ENCODE data around the gene TRAPPC12.
"Not testable (repeated sequence)": the region's sequence is repeated elsewhere in the genome, so short reads cannot be mapped to it uniquely, and the experiment has no call there.

Gene TRAPPC12

DNA sequence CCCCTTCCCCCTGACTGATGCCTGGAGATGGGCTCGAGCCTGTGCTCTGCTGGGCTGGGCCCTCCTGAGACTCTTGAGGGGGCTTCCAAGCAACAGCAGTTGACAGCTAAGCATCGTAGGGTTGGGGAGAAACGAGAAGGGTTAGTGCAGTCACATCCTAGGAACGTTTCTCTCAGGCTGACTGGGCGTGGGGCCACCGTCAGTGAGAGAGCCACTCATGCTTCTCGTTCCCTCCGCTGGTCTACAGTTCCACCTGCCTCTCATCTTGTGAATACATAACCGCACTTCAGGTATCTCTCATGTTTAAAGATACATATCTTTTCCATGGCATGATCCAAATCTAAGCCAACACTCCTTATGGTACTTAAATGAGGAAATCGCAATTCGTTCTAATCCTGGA lies 66.4 kb downstream of the TRAPPC12 start:
- peaks cover 18 to 81% of the 10 kb centered on the region in 2 donors for H3K36me3 ChIP-seq (replicated peaks in 1 of 2; ENCODE audit: control insufficient read depth in 2 of 2, insufficient read depth in 2 of 2, low read length in 2 of 2)
- no peaks in the 10 kb centered on the region for H3K27me3 ChIP-seq (ENCODE audit: control insufficient read depth in 3 of 3, insufficient read depth in 3 of 3, low read depth in 1 of 3, low read length in 3 of 3)
- no peak overlapping the region for H2BK12ac ChIP-seq (ENCODE audit: low read length)
- H4K8ac ChIP-seq (ENCODE audit: low read depth, low read length), result no peak overlapping the region
- H3K4ac ChIP-seq (ENCODE audit: low read length), result no peak overlapping the region
- no peak overlapping the region for H3K9ac ChIP-seq (ENCODE audit: low read depth, low read length, poor library complexity)
- H2BK15ac ChIP-seq (ENCODE audit: low read length), result no peak overlapping the region
- no peak overlapping the region for H3K23ac ChIP-seq (ENCODE audit: low read depth, low read length, poor library complexity)
- DNase-seq (ENCODE audit: low spot score), result no peak
- no peak overlapping the region for H3K18ac ChIP-seq (ENCODE audit: low read length)
- no peak overlapping the region for H3K14ac ChIP-seq (ENCODE audit: low read length)
- no peak overlapping the region for H2BK5ac ChIP-seq (ENCODE audit: low read length)
- no CpG with 5 or more reads among the region's 11 CpGs for WGBS, 2 donors (ENCODE audit: extremely low coverage in 2 of 2, insufficient read length in 2 of 2, insufficient replicate concordance in 1 of 2)
- H2AFZ ChIP-seq (ENCODE audit: low read length), result no peak overlapping the region
- H2BK120ac ChIP-seq (ENCODE audit: low read depth, low read length), result no peak overlapping the region
- no peak overlapping the region for H3K27ac ChIP-seq (replicated peaks; ENCODE audit: low read length)
- no peak overlapping the region for H2AK5ac ChIP-seq (ENCODE audit: low read depth, low read length)
- no peak overlapping the region for H3K4me2 ChIP-seq (ENCODE audit: insufficient read depth, low read length, poor library complexity, severe bottlenecking)
- no peaks in the 10 kb centered on the region for H3K4me1 ChIP-seq (ENCODE audit: control insufficient read depth in 2 of 2, insufficient read depth in 1 of 2, low read depth in 1 of 2, low read length in 2 of 2)
- no peak overlapping the region for H4K91ac ChIP-seq (ENCODE audit: low read depth, low read length, poor library complexity)
- H3K9me3 ChIP-seq (replicated peaks in 1 of 2; ENCODE audit: control insufficient read depth in 2 of 2, insufficient read depth in 1 of 2, low read depth in 1 of 2, low read length in 2 of 2), result peaks cover 0 to 2% of the 10 kb centered on the region in 2 donors
- no peak overlapping the region for H3K4me3 ChIP-seq (ENCODE audit: low read length in 2 of 2)
- peaks cover 1% of the 10 kb centered on the region for H3K79me1 ChIP-seq (ENCODE audit: low read depth, low read length)

DNA sequence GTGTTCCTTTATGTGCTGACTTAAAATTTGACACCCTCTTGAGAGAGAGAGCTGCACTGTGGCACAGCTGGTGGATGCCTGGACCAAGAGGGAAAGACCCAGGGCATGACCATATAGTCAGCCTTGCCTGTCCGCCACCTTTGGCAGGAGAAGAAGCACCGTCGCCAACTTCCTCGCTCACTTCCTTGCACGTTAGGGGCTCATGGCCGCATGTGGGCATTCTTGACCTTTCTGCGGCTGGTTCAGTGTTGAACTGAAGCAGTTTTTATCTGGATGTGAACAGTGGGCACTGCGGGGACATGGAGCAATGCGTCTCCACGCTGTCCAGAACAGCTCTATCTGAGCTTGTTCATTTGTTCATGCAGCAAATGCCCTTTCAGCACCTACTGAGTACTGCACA lies 66.9 kb downstream of the TRAPPC12 start:
- Histone ChIP-seq H3K27ac (replicated peaks; ENCODE audit: low read length) (no peak overlapping the region), H3K4ac (ENCODE audit: low read length) (no peak overlapping the region), H2AK5ac (ENCODE audit: low read depth, low read length) (no peak overlapping the region), H2BK15ac (ENCODE audit: low read length) (no peak overlapping the region), H3K23ac (ENCODE audit: low read depth, low read length, poor library complexity) (no peak overlapping the region), H3K4me2 (ENCODE audit: insufficient read depth, low read length, poor library complexity, severe bottlenecking) (no peak overlapping the region), H2AFZ (ENCODE audit: low read length) (no peak overlapping the region), H3K9me3 (replicated peaks in 1 of 2; ENCODE audit: control insufficient read depth in 2 of 2, insufficient read depth in 1 of 2, low read depth in 1 of 2, low read length in 2 of 2) (peaks cover 0 to 2% of the 10 kb centered on the region in 2 donors), H3K18ac (ENCODE audit: low read length) (no peak overlapping the region), H3K4me1 (ENCODE audit: control insufficient read depth in 2 of 2, insufficient read depth in 1 of 2, low read depth in 1 of 2, low read length in 2 of 2) (no peaks in the 10 kb centered on the region), H3K27me3 (ENCODE audit: control insufficient read depth in 3 of 3, insufficient read depth in 3 of 3, low read depth in 1 of 3, low read length in 3 of 3) (no peaks in the 10 kb centered on the region), H3K14ac (ENCODE audit: low read length) (no peak overlapping the region), H2BK12ac (ENCODE audit: low read length) (no peak overlapping the region), H3K9ac (ENCODE audit: low read depth, low read length, poor library complexity) (no peak overlapping the region), H4K91ac (ENCODE audit: low read depth, low read length, poor library complexity) (no peak overlapping the region), H3K4me3 (ENCODE audit: low read length in 2 of 2) (no peak overlapping the region), H2BK5ac (ENCODE audit: low read length) (no peak overlapping the region), H3K79me1 (ENCODE audit: low read depth, low read length) (peaks cover 1% of the 10 kb centered on the region), H4K8ac (ENCODE audit: low read depth, low read length) (no peak overlapping the region), H3K36me3 (replicated peaks in 1 of 2; ENCODE audit: control insufficient read depth in 2 of 2, insufficient read depth in 2 of 2, low read length in 2 of 2) (peaks cover 18 to 84% of the 10 kb centered on the region in 2 donors), H2BK120ac (ENCODE audit: low read depth, low read length) (no peak overlapping the region)
- no CpG with 5 or more reads among the region's 10 CpGs for WGBS, 2 donors (ENCODE audit: extremely low coverage in 2 of 2, insufficient read length in 2 of 2, insufficient replicate concordance in 1 of 2)
- DNase-seq (ENCODE audit: low spot score), result no peak

DNA sequence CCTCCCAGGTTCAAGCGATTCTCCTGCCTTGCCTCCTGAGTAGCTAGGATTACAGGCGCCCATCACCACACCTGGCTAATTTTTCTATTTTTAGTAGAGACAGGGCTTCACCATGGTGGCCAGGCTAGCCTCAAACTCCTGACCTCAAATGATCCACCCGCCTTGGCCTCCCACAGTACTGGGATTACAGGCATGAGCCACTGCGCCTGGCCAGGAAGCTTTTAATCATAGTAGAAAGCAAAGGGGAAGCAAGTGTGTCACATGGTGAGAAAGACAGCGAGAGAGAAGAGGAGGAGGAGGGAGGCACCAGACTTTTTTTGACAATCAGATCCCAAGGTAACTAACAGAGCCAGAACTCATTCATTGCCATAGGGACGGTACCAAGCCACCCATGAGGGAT lies 67.7 kb downstream of the TRAPPC12 start:
- not testable (repeated sequence) for H3K9me3 ChIP-seq (replicated peaks in 1 of 2; ENCODE audit: control insufficient read depth in 2 of 2, insufficient read depth in 1 of 2, low read depth in 1 of 2, low read length in 2 of 2); H3K4me2 ChIP-seq (ENCODE audit: insufficient read depth, low read length, poor library complexity, severe bottlenecking); H3K23ac ChIP-seq (ENCODE audit: low read depth, low read length, poor library complexity); H3K27ac ChIP-seq (replicated peaks; ENCODE audit: low read length); H3K14ac ChIP-seq (ENCODE audit: low read length); H2AK5ac ChIP-seq (ENCODE audit: low read depth, low read length); H3K4me3 ChIP-seq (ENCODE audit: low read length in 2 of 2); DNase-seq (ENCODE audit: low spot score); H2BK5ac ChIP-seq (ENCODE audit: low read length); H3K79me1 ChIP-seq (ENCODE audit: low read depth, low read length); H3K9ac ChIP-seq (ENCODE audit: low read depth, low read length, poor library complexity); H3K18ac ChIP-seq (ENCODE audit: low read length); H4K91ac ChIP-seq (ENCODE audit: low read depth, low read length, poor library complexity); H2BK12ac ChIP-seq (ENCODE audit: low read length); H2AFZ ChIP-seq (ENCODE audit: low read length); H3K27me3 ChIP-seq (ENCODE audit: control insufficient read depth in 3 of 3, insufficient read depth in 3 of 3, low read depth in 1 of 3, low read length in 3 of 3); H2BK15ac ChIP-seq (ENCODE audit: low read length); H3K4ac ChIP-seq (ENCODE audit: low read length); H4K8ac ChIP-seq (ENCODE audit: low read depth, low read length); H2BK120ac ChIP-seq (ENCODE audit: low read depth, low read length); H3K4me1 ChIP-seq (ENCODE audit: control insufficient read depth in 2 of 2, insufficient read depth in 1 of 2, low read depth in 1 of 2, low read length in 2 of 2)
- peaks cover 18 to 84% of the 10 kb centered on the region in 2 donors for H3K36me3 ChIP-seq (replicated peaks in 1 of 2; ENCODE audit: control insufficient read depth in 2 of 2, insufficient read depth in 2 of 2, low read length in 2 of 2)
- WGBS, 2 donors (ENCODE audit: extremely low coverage in 2 of 2, insufficient read length in 2 of 2, insufficient replicate concordance in 1 of 2), result no CpG with 5 or more reads among the region's 6 CpGs

DNA sequence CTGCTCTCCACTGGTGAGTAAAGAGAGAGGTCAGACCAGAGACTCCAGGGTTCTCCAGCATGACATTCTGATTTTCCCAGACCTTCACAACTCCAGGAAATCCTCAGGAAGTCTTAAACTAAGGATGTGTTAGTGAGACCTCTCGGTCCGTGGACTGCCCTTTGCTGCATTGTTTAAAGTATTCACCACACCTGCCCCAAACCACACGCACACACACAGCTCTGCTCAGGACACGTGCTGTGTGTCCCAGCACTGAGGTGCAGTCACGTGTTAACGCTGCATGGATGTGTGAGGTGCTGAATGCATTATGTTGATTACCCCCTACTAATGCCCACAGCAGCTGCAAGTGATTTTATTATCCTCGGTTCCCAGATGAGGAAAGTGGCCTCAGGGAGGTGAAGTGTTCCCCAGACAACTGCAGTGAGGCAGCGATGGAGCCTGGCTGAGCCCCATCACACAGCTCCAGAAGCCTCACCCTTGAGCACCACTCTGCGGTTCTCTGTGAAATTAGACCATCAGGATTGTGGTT lies 68.4 kb downstream of the TRAPPC12 start:
- H3K27ac ChIP-seq (replicated peaks; ENCODE audit: low read length), result no peak overlapping the region

More for the DNA sequence above, 68.4 kb downstream of the TRAPPC12 start:
- Histone ChIP-seq H3K36me3 (replicated peaks in 1 of 2; ENCODE audit: control insufficient read depth in 2 of 2, insufficient read depth in 2 of 2, low read length in 2 of 2) (peaks cover 18 to 86% of the 10 kb centered on the region in 2 donors), H3K23ac (ENCODE audit: low read depth, low read length, poor library complexity) (no peak overlapping the region), H3K4me2 (ENCODE audit: insufficient read depth, low read length, poor library complexity, severe bottlenecking) (no peak overlapping the region), H2BK15ac (ENCODE audit: low read length) (no peak overlapping the region), H3K14ac (ENCODE audit: low read length) (no peak overlapping the region), H3K18ac (ENCODE audit: low read length) (no peak overlapping the region), H4K91ac (ENCODE audit: low read depth, low read length, poor library complexity) (no peak overlapping the region), H2BK120ac (ENCODE audit: low read depth, low read length) (no peak overlapping the region), H3K4ac (ENCODE audit: low read length) (no peak overlapping the region), H3K9ac (ENCODE audit: low read depth, low read length, poor library complexity) (no peak overlapping the region), H3K27me3 (ENCODE audit: control insufficient read depth in 3 of 3, insufficient read depth in 3 of 3, low read depth in 1 of 3, low read length in 3 of 3) (no peaks in the 10 kb centered on the region), H2AFZ (ENCODE audit: low read length) (no peak overlapping the region), H2AK5ac (ENCODE audit: low read depth, low read length) (no peak overlapping the region), H3K4me1 (ENCODE audit: control insufficient read depth in 2 of 2, insufficient read depth in 1 of 2, low read depth in 1 of 2, low read length in 2 of 2) (peaks cover 0 to 6% of the 10 kb centered on the region in 2 donors), H3K79me1 (ENCODE audit: low read depth, low read length) (peaks cover 1% of the 10 kb centered on the region), H3K4me3 (ENCODE audit: low read length in 2 of 2) (no peak overlapping the region), H2BK5ac (ENCODE audit: low read length) (no peak overlapping the region), H2BK12ac (ENCODE audit: low read length) (no peak overlapping the region), H4K8ac (ENCODE audit: low read depth, low read length) (no peak overlapping the region), H3K9me3 (replicated peaks in 1 of 2; ENCODE audit: control insufficient read depth in 2 of 2, insufficient read depth in 1 of 2, low read depth in 1 of 2, low read length in 2 of 2) (peaks cover 0 to 2% of the 10 kb centered on the region in 2 donors)
- DNase-seq (ENCODE audit: low spot score), result no peak
- no CpG with 5 or more reads among the region's 9 CpGs for WGBS, 2 donors (ENCODE audit: extremely low coverage in 2 of 2, insufficient read length in 2 of 2, insufficient replicate concordance in 1 of 2)

Data from neuronal stem cell (in vitro differentiated cells).